ENCODE results near the gene PHKB.
"Not testable (repeated sequence)": the region's sequence is repeated elsewhere in the genome, so short reads cannot be mapped to it uniquely, and the experiment has no call there.

GRCh38 chr16:47554587-47554986 lies 93.5 kb downstream of the PHKB start:
- TF ChIP-seq CTCF, EZH2phosphoT487 (IDR thresholded peaks at IDR 0.05; ENCODE audit: low read length): not testable (repeated sequence)

All from MM.1S (cell line).